Neural cell (in vitro differentiated cells): ENCODE results near the gene CCDC85C. TPM values are rescaled to one million over a fixed set of nuclear protein-coding genes. Genes with fewer than 3 reads are reported as not detected.

Source experiments
- H2AFZ ChIP-seq: fragments of 200-600, 300-800 bp; sonication (generic), shearing (Covaris generic); 2 replicates; pipeline ENCODE4 v1.6.0; 2014; ENCODE audit warnings: low read depth, mild to moderate bottlenecking, antibody characterized with exemption, low read length, moderate library complexity
- H3F3A ChIP-seq: fragments of 200-600 bp; shearing (Covaris generic); 2 replicates; pipeline ENCODE4 v1.6.1; 2016; ENCODE audit warnings: mild to moderate bottlenecking, moderate library complexity, mixed read lengths, antibody characterized with exemption, low read length; ENCODE audit not compliant: insufficient read depth, poor library complexity, severe bottlenecking
- H3K27ac ChIP-seq: fragments of 200-600, 300-800 bp; sonication (generic), shearing (Covaris generic); 2 replicates; pipeline ENCODE4 v1.5.1; 2014; ENCODE audit warnings: mild to moderate bottlenecking, low read length, moderate library complexity
- H3K27me3 ChIP-seq: fragments of 300-800, 200-600 bp; sonication (generic), shearing (Covaris generic); 2 replicates; pipeline ENCODE4 v1.6.0; 2014; ENCODE audit warnings: mild to moderate bottlenecking, low read depth, low read length, moderate library complexity; ENCODE audit not compliant: insufficient read depth
- H3K36me3 ChIP-seq: fragments of 300-800, 200-600 bp; sonication (generic), shearing (Covaris generic); 2 replicates; pipeline ENCODE4 v1.5.1; 2014; ENCODE audit warnings: mild to moderate bottlenecking, antibody characterized with exemption, low read length, moderate library complexity; ENCODE audit not compliant: insufficient read depth
- H3K4me2 ChIP-seq: fragments of 300-800, 200-600 bp; sonication (generic), shearing (Covaris generic); 2 replicates; pipeline ENCODE4 v1.6.0; 2014; ENCODE audit warnings: mild to moderate bottlenecking, low read length
- H3K4me3 ChIP-seq: fragments of 300-800, 200-600 bp; sonication (generic), shearing (Covaris generic); 2 replicates; pipeline ENCODE4 v1.5.1; 2014; ENCODE audit warnings: mild to moderate bottlenecking, low read length, moderate library complexity
- H3K79me2 ChIP-seq: fragments of 200-600 bp; shearing (Covaris generic); replicated peaks from 2 replicates; pipeline ENCODE4 v1.6.0; 2014; ENCODE audit warnings: mild to moderate bottlenecking, low read length, moderate library complexity; ENCODE audit not compliant: insufficient read depth
- H3K9ac ChIP-seq: fragments of 300-800, 200-600 bp; sonication (generic), shearing (Covaris generic); 2 replicates; pipeline ENCODE4 v1.6.1; 2016; ENCODE audit warnings: mild to moderate bottlenecking, low read length, mixed read lengths
- H3K9me2 ChIP-seq: fragments of 200-600 bp; shearing (Covaris generic); 2 replicates; pipeline ENCODE4 v1.6.1; 2016; ENCODE audit warnings: mild to moderate bottlenecking, low read length, mixed read lengths; ENCODE audit not compliant: insufficient read depth
- H3K9me3 ChIP-seq: fragments of 200-600, 300-800 bp; sonication (generic), shearing (Covaris generic); 2 replicates; pipeline ENCODE4 v1.6.1; 2016; ENCODE audit warnings: mild to moderate bottlenecking, mixed run types, low read length, moderate library complexity, mixed read lengths
- H4K20me1 ChIP-seq: fragments of 200-600 bp; shearing (Covaris generic); 2 replicates; pipeline ENCODE4 v1.6.1; 2016; ENCODE audit warnings: mild to moderate bottlenecking, mixed run types; ENCODE audit not compliant: insufficient read depth
- CTCF ChIP-seq: fragments of 450-650 bp; IDR thresholded peaks from 2 replicates; pipeline ENCODE4 v1.5.1; 2014; ENCODE audit warnings: antibody characterized with exemption, mild to moderate bottlenecking, moderate library complexity; ENCODE audit not compliant: poor library complexity, severe bottlenecking
- EP300 ChIP-seq: fragments of 450-650 bp; conservative IDR thresholded peaks from 2 replicates; pipeline ENCODE4 v1.6.1; 2014; ENCODE audit warnings: antibody characterized with exemption, mild to moderate bottlenecking, moderate library complexity; ENCODE audit not compliant: poor library complexity, severe bottlenecking
- EZH2 ChIP-seq: fragments of 200-600, 300-800 bp; shearing (Covaris generic), sonication (generic); IDR thresholded peaks from 2 replicates; pipeline ENCODE4 v1.6.1; 2014; ENCODE audit warnings: antibody characterized with exemption, low read length, borderline replicate concordance, mild to moderate bottlenecking; ENCODE audit not compliant: insufficient read depth, poor library complexity, severe bottlenecking
- MXI1 ChIP-seq: fragments of 450-650 bp; conservative IDR thresholded peaks from 2 replicates; pipeline ENCODE4 v1.6.1; 2014; ENCODE audit warnings: antibody characterized with exemption, mild to moderate bottlenecking; ENCODE audit not compliant: poor library complexity, severe bottlenecking
- POLR2AphosphoS5 ChIP-seq: IDR thresholded peaks from 2 replicates; pipeline ENCODE4 v1.6.1; 2012
- RAD21 ChIP-seq: fragments of 450-650 bp; conservative IDR thresholded peaks from 2 replicates; pipeline ENCODE4 v1.6.1; 2014; ENCODE audit warnings: antibody characterized with exemption, mild to moderate bottlenecking, moderate library complexity
- REST ChIP-seq: IDR thresholded peaks from 2 replicates; pipeline ENCODE4 v1.6.1; 2012; ENCODE audit warnings: borderline replicate concordance
- SMC3 ChIP-seq: fragments of 450-650 bp; conservative IDR thresholded peaks from 2 replicates; pipeline ENCODE4 v1.6.1; 2014; ENCODE audit warnings: antibody characterized with exemption, mild to moderate bottlenecking, moderate library complexity; ENCODE audit not compliant: poor library complexity
- TAF1 ChIP-seq: IDR thresholded peaks from 2 replicates; pipeline ENCODE4 v1.6.1; 2012; ENCODE audit warnings: low read depth
- polyA plus RNA-seq: library from polyadenylated mRNA; depleted of rRNA; stranded (reverse); fragments of >200 nt; gene quantifications from 2 replicates; pipeline ENCODE4 v1.2.3, GENCODE V29; 2014

Gene CCDC85C
- polyA plus RNA-seq, 1 donor from 2014 or later = 24.8 TPM

- H3K9me2 ChIP-seq = no peaks in the 10 kb centered on the region
- H4K20me1 ChIP-seq = no peaks in the 10 kb centered on the region
- no peaks in the 10 kb centered on the region for H3F3A ChIP-seq
- no peaks in the 10 kb centered on the region for H3K9me3 ChIP-seq
- TF ChIP-seq EZH2 (no peak), SMC3 (no peak), MXI1 (no peak), RAD21 (no peak), REST (no peak), EP300 (no peak), CTCF (no peak), POLR2AphosphoS5 (no peak), TAF1 (no peak)
- H3K9ac ChIP-seq = no peak overlapping the region
- H3K4me2 ChIP-seq = no peak overlapping the region
- H3K27ac ChIP-seq = no peak overlapping the region
- H3K79me2 ChIP-seq = peaks cover 8% of the 10 kb centered on the region
- H3K36me3 ChIP-seq = no peaks in the 10 kb centered on the region
- no peak overlapping the region for H2AFZ ChIP-seq
- H3K4me3 ChIP-seq = no peak overlapping the region
- H3K27me3 ChIP-seq = no peaks in the 10 kb centered on the region
Observed at GRCh38 chr14:99543370-99543769, 60.6 kb downstream of the CCDC85C start.

- no peaks in the 10 kb centered on the region for H4K20me1 ChIP-seq
- no peaks in the 10 kb centered on the region for H3K9me3 ChIP-seq
Observed at GRCh38 chr14:99542566-99542965, 61.4 kb downstream of the CCDC85C start.

More at GRCh38 chr14:99542566-99542965, 61.4 kb downstream of the CCDC85C start:
- Histone ChIP-seq H2AFZ (no peak overlapping the region), H3F3A (no peaks in the 10 kb centered on the region), H3K4me2 (no peak overlapping the region), H3K9ac (no peak overlapping the region), H3K79me2 (peaks cover 12% of the 10 kb centered on the region), H3K36me3 (no peaks in the 10 kb centered on the region), H3K4me3 (no peak overlapping the region), H3K27ac (no peak overlapping the region), H3K9me2 (no peaks in the 10 kb centered on the region), H3K27me3 (no peaks in the 10 kb centered on the region)
- no peak for TF ChIP-seq CTCF
- TF ChIP-seq REST = no peak
